AG04450 (cell line): ENCODE measurements around the gene VIPR1. TPM values are rescaled to one million over a fixed set of nuclear protein-coding genes. Genes with fewer than 3 reads are reported as not detected.

Experiments
- CTCF ChIA-PET: fragments of 300-600, 350-600 bp; formaldehyde crosslinking; extraction: SDS; loops from one replicate; lab custom pipeline; 2022; ENCODE audit warnings: antibody characterized with exemption, inconsistent platforms; lab: Charles Lee
- POLR2A ChIA-PET: fragments of 350-600 bp; formaldehyde crosslinking; extraction: SDS; loops from one replicate; lab custom pipeline; 2021; ENCODE audit warnings: antibody characterized with exemption, inconsistent platforms; lab: Yijun Ruan, JAX
- DNase-seq: peaks from one replicate; pipeline ENCODE4 v3.0.0-alpha.2; 2011; ENCODE audit warnings: low read depth, low spot score
- H3K27ac ChIP-seq: one replicate; pipeline ENCODE4 v1.5.1; 2012; ENCODE audit warnings: low read depth, low read length, control low read depth
- H3K27me3 ChIP-seq: one replicate; pipeline ENCODE4 v1.6.0; 2012; ENCODE audit warnings: low read length; ENCODE audit not compliant: control insufficient read depth, insufficient read depth
- H3K4me3 ChIP-seq: 2 replicates; pipeline ENCODE4 v1.5.1; 2011; ENCODE audit warnings: mild to moderate bottlenecking, low read depth, low read length, control low read depth
- H3K9me3 ChIP-seq: 2 replicates; pipeline ENCODE4 v1.5.1; 2012; ENCODE audit warnings: low read length; ENCODE audit not compliant: control insufficient read depth, insufficient read depth
- CTCF ChIP-seq: IDR thresholded peaks from 2 replicates; pipeline ENCODE4 v1.5.1; 2011; ENCODE audit warnings: low read depth, low read length, control low read depth, inconsistent platforms
- polyA plus RNA-seq: library from polyadenylated mRNA; depleted of rRNA; stranded (reverse); fragments of >200 nt; gene quantifications from 2 replicates; pipeline ENCODE4 v1.2.3, GENCODE V29; 2011

The VIPR1 gene
- polyA plus RNA-seq, 1 experiment = not detected

DNA sequence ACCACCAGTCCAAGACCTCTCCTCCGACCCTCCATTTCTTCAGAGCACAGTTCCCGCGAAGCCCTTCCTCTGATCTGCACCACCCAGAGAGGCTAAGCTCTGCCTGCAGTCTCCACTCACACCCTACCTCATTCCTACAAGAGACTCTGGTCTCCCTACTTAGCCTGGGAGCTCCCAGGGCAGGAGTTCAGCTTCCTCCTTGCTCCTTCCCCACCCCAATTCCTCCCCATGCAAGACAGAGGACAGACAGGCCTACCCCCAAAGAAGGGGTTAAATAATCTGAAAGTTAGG lies 12.6 kb upstream of the VIPR1 start:
- no peak for DNase-seq
- no peak for TF ChIP-seq CTCF
- no peaks in the 10 kb centered on the region for H3K27me3 ChIP-seq
- H3K27ac ChIP-seq = no peak overlapping the region
- ChIA-PET POLR2A (no interaction called here), CTCF (no interaction called here)
- no peak overlapping the region for H3K4me3 ChIP-seq
- no peaks in the 10 kb centered on the region for H3K9me3 ChIP-seq

GRCh38 chr3:42490243-42490642 lies 12.2 kb upstream of the VIPR1 start:
- no peak for DNase-seq
- no peak for TF ChIP-seq CTCF
- Histone ChIP-seq H3K27me3 (no peaks in the 10 kb centered on the region), H3K27ac (no peak overlapping the region), H3K4me3 (no peak overlapping the region), H3K9me3 (no peaks in the 10 kb centered on the region)
- ChIA-PET POLR2A (no interaction called here), CTCF (no interaction called here)

DNA sequence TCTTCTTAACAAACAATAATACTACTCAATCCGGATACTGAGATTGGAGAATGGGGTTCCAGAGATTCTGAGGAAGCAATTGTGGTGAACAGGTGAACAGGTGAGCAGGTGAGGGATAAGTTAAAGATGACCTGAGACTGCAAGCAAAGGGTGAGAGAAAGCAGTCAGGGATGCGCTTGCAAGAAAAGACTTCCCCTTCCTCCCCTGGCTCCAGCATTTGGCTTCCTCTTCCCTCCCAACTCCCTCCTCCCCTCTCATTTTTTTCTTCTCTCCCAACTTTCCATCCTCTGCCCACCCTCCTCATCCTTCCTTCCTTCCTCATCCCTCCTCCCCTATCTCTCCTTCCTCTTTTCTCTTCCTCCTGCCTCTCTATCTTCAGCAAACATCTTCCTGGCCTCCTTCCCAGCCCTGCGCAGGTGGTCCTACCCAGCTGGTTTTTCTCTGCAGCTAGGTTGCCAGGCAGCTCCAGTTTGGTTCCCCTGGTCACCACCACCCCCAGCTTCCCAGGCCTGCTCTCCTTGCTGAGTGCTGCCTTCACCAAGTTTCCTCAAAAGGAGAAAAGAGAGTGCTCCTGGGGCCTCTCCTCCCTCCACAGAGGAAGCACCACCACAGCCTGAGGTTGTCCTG lies 10.4 kb upstream of the VIPR1 start:
- no peak for TF ChIP-seq CTCF
- Histone ChIP-seq H3K9me3 (no peaks in the 10 kb centered on the region), H3K27ac (no peak overlapping the region), H3K4me3 (no peak overlapping the region), H3K27me3 (peaks cover 3% of the 10 kb centered on the region)
- ChIA-PET POLR2A (no interaction called here), CTCF (no interaction called here)
- no peak for DNase-seq

- POLR2A ChIA-PET = no interaction called here
Measured at GRCh38 chr3:42492508-42493080, 9.8 kb upstream of the VIPR1 start.

More at GRCh38 chr3:42492508-42493080, 9.8 kb upstream of the VIPR1 start:
- DNase-seq = no peak
- Histone ChIP-seq H3K27ac (no peak overlapping the region), H3K4me3 (no peak overlapping the region), H3K9me3 (no peaks in the 10 kb centered on the region), H3K27me3 (peaks cover 5% of the 10 kb centered on the region)
- CTCF ChIA-PET = no interaction called here
- no peak for TF ChIP-seq CTCF
